Cardiac muscle cell (in vitro differentiated cells and primary cell): Measurements from ENCODE around the gene UBE2M. TPM values are rescaled to one million over a fixed set of nuclear protein-coding genes. Genes with fewer than 3 reads are reported as not detected.

ENCODE experiments used
- DNase-seq, 2 donors: peaks; one replicate each; pipeline versions ENCODE4 v3.0.0 to v3.0.0-alpha.2; 2010 to 2017; ENCODE audit warnings: low read depth in 1 of 2, low spot score in 1 of 2
- H3K27ac ChIP-seq: fragments of 200-600 bp; sonication (generic); 2 replicates; pipeline ENCODE4 v1.5.1; 2016
- H3K27me3 ChIP-seq: fragments of 200-600 bp; sonication (generic); 2 replicates; pipeline ENCODE4 v1.6.0; 2016; ENCODE audit warnings: control low read depth
- H3K36me3 ChIP-seq: fragments of 200-600 bp; sonication (generic); 2 replicates; pipeline ENCODE4 v1.5.1; 2016; ENCODE audit warnings: control low read depth
- H3K4me1 ChIP-seq: fragments of 200-600 bp; sonication (generic); 2 replicates; pipeline ENCODE4 v1.8.1; 2017; ENCODE audit warnings: low read depth, mild to moderate bottlenecking, mixed run types
- H3K4me3 ChIP-seq: fragments of 200-600 bp; sonication (generic); 2 replicates; pipeline ENCODE4 v1.5.1; 2016; ENCODE audit warnings: mild to moderate bottlenecking
- H3K9me3 ChIP-seq: fragments of 200-600 bp; sonication (generic); 2 replicates; pipeline ENCODE4 v1.5.1; 2017; ENCODE audit warnings: low read depth, mild to moderate bottlenecking, control low read depth
- polyA plus RNA-seq: library from polyadenylated mRNA; unstranded; fragments of >200 nt; fragmentation: Nextera tagmentation; extraction: Ambion mirVana; gene quantifications from 2 replicates; pipeline ENCODE4 v1.2.1, GENCODE V29; 2016
- total RNA-seq: library from RNA; depleted of rRNA; stranded (reverse); fragments of >200 nt; gene quantifications from 2 replicates; pipeline ENCODE4 v1.2.3, GENCODE V29; 2016
- TF ChIP-seq, protein P1 (sequence below): IDR thresholded peaks from 2 replicates; pipeline ENCODE4 v1.5.1; 2012; ENCODE audit warnings: low read depth, mild to moderate bottlenecking, low read length

Gene UBE2M
- total and polyA plus RNA-seq, 2 experiments from 2014 or later, result 70.8 to 177 TPM

DNA sequence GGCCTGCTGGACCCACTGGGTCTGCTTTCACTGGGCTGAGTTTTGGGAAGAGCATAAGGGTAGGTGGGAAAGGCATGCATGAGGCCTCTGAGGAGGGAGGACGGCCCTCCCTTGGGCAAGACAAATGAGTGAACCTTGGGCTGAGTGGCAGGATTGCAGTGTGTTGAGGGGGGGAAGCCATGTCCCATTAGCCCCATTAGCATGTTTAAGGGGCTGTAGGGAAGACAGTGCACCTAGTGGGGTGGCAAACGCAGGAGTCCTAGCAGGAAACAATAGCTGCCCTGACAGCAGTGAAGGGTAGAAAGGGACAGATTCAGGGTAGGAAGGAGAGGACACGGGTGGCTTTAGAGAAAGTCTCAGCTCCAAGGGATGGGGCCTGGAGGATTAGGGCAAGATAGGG, 35.7 kb downstream of the UBE2M start:
- no peaks in the 10 kb centered on the region for H3K9me3 ChIP-seq
- TF ChIP-seq, protein P1, sequence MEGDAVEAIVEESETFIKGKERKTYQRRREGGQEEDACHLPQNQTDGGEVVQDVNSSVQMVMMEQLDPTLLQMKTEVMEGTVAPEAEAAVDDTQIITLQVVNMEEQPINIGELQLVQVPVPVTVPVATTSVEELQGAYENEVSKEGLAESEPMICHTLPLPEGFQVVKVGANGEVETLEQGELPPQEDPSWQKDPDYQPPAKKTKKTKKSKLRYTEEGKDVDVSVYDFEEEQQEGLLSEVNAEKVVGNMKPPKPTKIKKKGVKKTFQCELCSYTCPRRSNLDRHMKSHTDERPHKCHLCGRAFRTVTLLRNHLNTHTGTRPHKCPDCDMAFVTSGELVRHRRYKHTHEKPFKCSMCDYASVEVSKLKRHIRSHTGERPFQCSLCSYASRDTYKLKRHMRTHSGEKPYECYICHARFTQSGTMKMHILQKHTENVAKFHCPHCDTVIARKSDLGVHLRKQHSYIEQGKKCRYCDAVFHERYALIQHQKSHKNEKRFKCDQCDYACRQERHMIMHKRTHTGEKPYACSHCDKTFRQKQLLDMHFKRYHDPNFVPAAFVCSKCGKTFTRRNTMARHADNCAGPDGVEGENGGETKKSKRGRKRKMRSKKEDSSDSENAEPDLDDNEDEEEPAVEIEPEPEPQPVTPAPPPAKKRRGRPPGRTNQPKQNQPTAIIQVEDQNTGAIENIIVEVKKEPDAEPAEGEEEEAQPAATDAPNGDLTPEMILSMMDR, result no peak
- no peak for DNase-seq
- no peaks in the 10 kb centered on the region for H3K36me3 ChIP-seq
- no peak overlapping the region for H3K27ac ChIP-seq
- H3K27me3 ChIP-seq, result no peaks in the 10 kb centered on the region
- H3K4me3 ChIP-seq, result no peak overlapping the region
- H3K4me1 ChIP-seq, result peaks cover 15% of the 10 kb centered on the region

- TF ChIP-seq, protein P1, result no peak
- Histone ChIP-seq H3K27ac (no peak overlapping the region), H3K27me3 (no peaks in the 10 kb centered on the region), H3K36me3 (peaks cover 7% of the 10 kb centered on the region), H3K4me3 (no peak overlapping the region), H3K4me1 (peaks cover 15% of the 10 kb centered on the region), H3K9me3 (no peaks in the 10 kb centered on the region)
- no peak for DNase-seq
Measured at GRCh38 chr19:58521651-58522050, 36.8 kb downstream of the UBE2M start.

- Histone ChIP-seq H3K9me3 (no peaks in the 10 kb centered on the region), H3K27me3 (no peaks in the 10 kb centered on the region), H3K4me3 (peak overlapping the region; percentile 76), H3K27ac (peak overlapping the region; percentile 92), H3K36me3 (peaks cover 13% of the 10 kb centered on the region), H3K4me1 (peaks cover 15% of the 10 kb centered on the region)
- TF ChIP-seq, protein P1, result no peak
- no peak for DNase-seq
Measured at GRCh38 chr19:58520257-58520599, 38.2 kb downstream of the UBE2M start.

DNA sequence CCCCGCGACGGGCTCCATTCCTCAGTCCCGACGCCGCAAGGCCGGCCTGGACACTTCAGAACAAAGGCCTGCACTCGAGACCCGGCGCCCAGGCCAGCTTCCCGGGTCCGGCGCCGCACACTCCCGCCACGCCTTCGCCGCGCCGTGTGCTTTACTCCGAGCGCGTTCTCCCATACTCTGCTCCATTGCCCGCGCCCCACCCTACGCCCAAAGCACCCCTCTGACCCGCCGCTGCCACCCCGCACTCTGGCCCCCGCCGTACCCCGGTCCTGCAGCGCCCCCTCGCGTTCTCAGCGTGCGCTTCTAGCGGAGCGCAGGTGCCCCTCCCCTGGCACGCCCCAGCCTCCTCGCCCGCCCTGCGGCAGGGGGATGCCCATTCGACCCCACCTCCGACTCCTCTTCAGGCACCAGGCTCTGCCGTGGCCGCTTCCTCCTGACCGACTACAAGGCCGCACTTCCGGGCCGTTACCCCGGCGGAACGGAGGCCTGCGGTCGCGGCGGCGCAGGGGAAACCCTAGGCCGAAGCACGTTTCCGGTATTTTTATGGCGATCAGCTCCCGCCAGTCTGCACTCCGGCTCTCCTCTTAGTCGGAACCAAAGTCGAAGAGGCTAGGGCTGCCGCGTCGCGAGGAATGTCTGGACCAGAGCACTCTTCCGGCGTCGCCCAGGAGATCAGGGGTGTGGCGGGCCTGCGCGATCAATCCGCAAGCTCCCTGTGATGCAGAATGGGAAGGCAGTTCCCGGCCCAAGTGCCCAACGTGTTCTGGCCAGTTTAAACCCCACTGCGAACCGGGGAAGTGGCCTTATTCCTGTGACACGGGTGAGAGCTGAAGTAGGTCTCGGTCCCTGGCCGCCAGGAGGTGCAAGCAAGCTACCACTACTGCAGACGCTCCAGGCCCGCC, 38.8 kb downstream of the UBE2M start, which contains the start of gene ZBTB45:
Gene ZBTB45 (minus strand): TSS at position 456 of the 902 bp plus-strand sequence. CDS start 2,137 bp downstream, outside the sequence.
- peak; percentile 96 to 98 for DNase-seq
- TF ChIP-seq, protein P1, result peak; percentile 66
- Histone ChIP-seq H3K27ac (peak within 1 kb of the TSS; percentile 92), H3K27me3 (no peaks in the 10 kb centered on the region), H3K36me3 (peaks cover 13% of the 10 kb centered on the region), H3K9me3 (no peaks in the 10 kb centered on the region), H3K4me1 (peaks cover 15% of the 10 kb centered on the region), H3K4me3 (peak within 1 kb of the TSS; percentile 76)

GRCh38 chr19:58519087-58519354, 39.4 kb downstream of the UBE2M start:
- peaks cover 15% of the 10 kb centered on the region for H3K4me1 ChIP-seq
- TF ChIP-seq, protein P1, result peak; percentile 78
- no peaks in the 10 kb centered on the region for H3K27me3 ChIP-seq
- no peaks in the 10 kb centered on the region for H3K9me3 ChIP-seq
- peak overlapping the region; percentile 76 for H3K4me3 ChIP-seq
- peak overlapping the region; percentile 92 for H3K27ac ChIP-seq
- peaks cover 13% of the 10 kb centered on the region for H3K36me3 ChIP-seq
- peak; percentile 82 to 87 for DNase-seq
